Uterus (tissue), 4 donors: Measurements from ENCODE around the gene VRTN. TPM values are rescaled to one million over a fixed set of nuclear protein-coding genes. Genes with fewer than 3 reads are reported as not detected.

ENCODE experiments used
- DNase-seq, 2 donors: peaks; one replicate each; pipeline ENCODE4 v3.0.0-alpha.2; 2019 to 2020
- H3K27ac ChIP-seq, 2 donors: fragments of 200-600 bp; sonication (generic); 1 replicate in 1 of 2; 2 replicates in 1 of 2; pipeline ENCODE4 v1.5.1; 2016 to 2018
- H3K27me3 ChIP-seq, 2 donors: fragments of 200-600 bp; sonication (generic); one replicate each; pipeline ENCODE4 v1.5.1; 2018 to 2019; ENCODE audit warnings: control low read depth in 1 of 2
- H3K36me3 ChIP-seq, 2 donors: fragments of 200-600 bp; sonication (generic); one replicate each; pipeline ENCODE4 v1.5.1; 2019; ENCODE audit warnings: control low read depth in 1 of 2
- H3K4me1 ChIP-seq, 2 donors: fragments of 200-600 bp; sonication (generic); one replicate each; pipeline ENCODE4 v1.5.1; 2018 to 2019; ENCODE audit warnings: control low read depth in 1 of 2
- H3K4me3 ChIP-seq, 2 donors: fragments of 200-600 bp; sonication (generic); 1 replicate in 1 of 2; 2 replicates in 1 of 2; pipeline ENCODE4 v1.5.1; 2018 to 2019; ENCODE audit warnings: mild to moderate bottlenecking in 1 of 2
- H3K9me3 ChIP-seq, 2 donors: fragments of 200-600 bp; sonication (generic); one replicate each; pipeline ENCODE4 v1.5.1; 2019; ENCODE audit warnings: control low read depth in 1 of 2
- POLR2A ChIP-seq, 2 donors: fragments of 450-650 bp; IDR thresholded peaks; one replicate each; pipeline ENCODE4 v1.6.1; 2016; ENCODE audit warnings: antibody characterized with exemption in 2 of 2, mild to moderate bottlenecking in 1 of 2, moderate library complexity in 1 of 2
- intact Hi-C: fragments of 100-400 bp; cut with DNase I; formaldehyde crosslinking; loops from one replicate; pipeline ENCODE4 v1.15.1; 2023; ENCODE audit warnings: low total_unique reads
- total RNA-seq, 4 donors: library from RNA; depleted of rRNA in 3 of 4; stranded (reverse); fragments of >200 nt in 3 of 4; gene quantifications; one replicate each; pipeline versions ENCODE4 v1.1.0 to v1.2.4, GENCODE V29; 2014 to 2023
- TF ChIP-seq, protein P1 (sequence below), 4 experiments: fragments of 200-600 bp in 2 of 4; fragments of 450-650 bp in 2 of 4; sonication (generic) in 2 of 4; IDR thresholded peaks; one replicate each; pipeline ENCODE4 v1.5.1; 2016 to 2019; ENCODE audit warnings: antibody characterized with exemption in 4 of 4, mild to moderate bottlenecking in 2 of 4, moderate library complexity in 1 of 4
- donor health status: DM: yes; HTN: yes; CAD: no.

Gene VRTN, protein sequence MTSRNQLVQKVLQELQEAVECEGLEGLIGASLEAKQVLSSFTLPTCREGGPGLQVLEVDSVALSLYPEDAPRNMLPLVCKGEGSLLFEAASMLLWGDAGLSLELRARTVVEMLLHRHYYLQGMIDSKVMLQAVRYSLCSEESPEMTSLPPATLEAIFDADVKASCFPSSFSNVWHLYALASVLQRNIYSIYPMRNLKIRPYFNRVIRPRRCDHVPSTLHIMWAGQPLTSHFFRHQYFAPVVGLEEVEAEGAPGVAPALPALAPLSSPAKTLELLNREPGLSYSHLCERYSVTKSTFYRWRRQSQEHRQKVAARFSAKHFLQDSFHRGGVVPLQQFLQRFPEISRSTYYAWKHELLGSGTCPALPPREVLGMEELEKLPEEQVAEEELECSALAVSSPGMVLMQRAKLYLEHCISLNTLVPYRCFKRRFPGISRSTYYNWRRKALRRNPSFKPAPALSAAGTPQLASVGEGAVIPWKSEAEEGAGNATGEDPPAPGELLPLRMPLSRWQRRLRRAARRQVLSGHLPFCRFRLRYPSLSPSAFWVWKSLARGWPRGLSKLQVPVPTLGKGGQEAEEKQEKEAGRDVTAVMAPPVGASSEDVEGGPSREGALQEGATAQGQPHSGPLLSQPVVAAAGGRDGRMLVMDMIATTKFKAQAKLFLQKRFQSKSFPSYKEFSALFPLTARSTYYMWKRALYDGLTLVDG
- under 1 TPM in 1 of 4 donors, not detected in 3; 0.21 TPM for total RNA-seq

DNA sequence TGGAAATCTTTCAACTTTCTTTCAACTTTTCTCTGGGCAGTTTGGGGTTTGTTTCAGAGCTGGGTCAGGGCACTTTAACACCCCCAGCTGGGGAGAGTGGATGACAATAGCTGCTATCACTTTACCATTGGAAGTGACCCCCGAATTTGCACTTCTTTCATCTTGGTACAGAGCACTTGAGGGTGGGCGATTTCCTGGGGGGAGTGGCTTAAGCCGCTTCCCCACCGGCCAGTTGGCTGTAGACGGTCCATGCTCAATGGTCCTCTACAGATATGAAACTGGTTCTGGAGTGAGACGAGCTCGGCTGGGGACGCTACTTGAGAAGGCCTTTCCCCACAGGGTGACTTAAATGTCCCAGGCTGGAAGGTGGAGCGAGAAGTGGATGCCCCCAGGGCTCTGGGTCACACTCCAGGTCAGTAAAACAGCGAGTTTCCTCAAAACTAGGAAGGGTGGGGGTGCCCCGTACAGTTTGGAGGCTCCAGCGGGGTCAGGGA is at the start of gene VRTN:
Gene VRTN (plus strand): TSS at position 231 of the 494 bp plus-strand sequence. CDS start 8,313 bp downstream, outside the sequence.
- intact Hi-C loops: no loop called here

DNA sequence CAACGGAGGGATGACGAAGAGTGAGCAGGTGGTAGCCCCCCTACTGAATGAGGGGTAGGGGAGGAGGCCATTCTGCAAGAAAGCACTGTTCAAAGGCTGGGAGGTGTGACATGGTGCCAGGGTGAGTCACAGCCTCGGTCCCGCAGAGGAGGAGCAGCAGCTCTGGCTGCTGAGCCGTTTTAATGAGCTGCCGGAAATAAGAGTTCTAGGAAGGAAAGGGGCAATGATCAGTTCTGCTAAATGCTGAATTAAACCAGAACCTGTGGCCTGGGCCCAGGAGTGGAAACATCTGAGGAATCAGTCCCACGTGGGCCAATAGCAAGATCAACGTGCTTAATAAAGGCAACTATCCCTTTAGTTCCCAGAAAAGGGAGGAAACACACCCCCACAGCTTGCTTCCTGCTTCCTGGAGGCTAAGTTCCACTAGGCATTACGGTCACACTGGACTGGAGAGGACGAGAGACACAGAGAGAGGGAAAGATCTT is 49.2 kb upstream of the VRTN start:
- DNase-seq: peak in 1 of 2 donors; percentile 45
- Histone ChIP-seq H3K27me3 (no peaks in the 10 kb centered on the region), H3K4me1 (no peaks in the 10 kb centered on the region), H3K27ac (peak overlapping the region; percentile 25 to 55), H3K4me3 (no peak overlapping the region), H3K36me3 (no peaks in the 10 kb centered on the region), H3K9me3 (no peaks in the 10 kb centered on the region)
- no peak for TF ChIP-seq POLR2A (IDR thresholded peaks at IDR 0.05)
- TF ChIP-seq, protein P1, sequence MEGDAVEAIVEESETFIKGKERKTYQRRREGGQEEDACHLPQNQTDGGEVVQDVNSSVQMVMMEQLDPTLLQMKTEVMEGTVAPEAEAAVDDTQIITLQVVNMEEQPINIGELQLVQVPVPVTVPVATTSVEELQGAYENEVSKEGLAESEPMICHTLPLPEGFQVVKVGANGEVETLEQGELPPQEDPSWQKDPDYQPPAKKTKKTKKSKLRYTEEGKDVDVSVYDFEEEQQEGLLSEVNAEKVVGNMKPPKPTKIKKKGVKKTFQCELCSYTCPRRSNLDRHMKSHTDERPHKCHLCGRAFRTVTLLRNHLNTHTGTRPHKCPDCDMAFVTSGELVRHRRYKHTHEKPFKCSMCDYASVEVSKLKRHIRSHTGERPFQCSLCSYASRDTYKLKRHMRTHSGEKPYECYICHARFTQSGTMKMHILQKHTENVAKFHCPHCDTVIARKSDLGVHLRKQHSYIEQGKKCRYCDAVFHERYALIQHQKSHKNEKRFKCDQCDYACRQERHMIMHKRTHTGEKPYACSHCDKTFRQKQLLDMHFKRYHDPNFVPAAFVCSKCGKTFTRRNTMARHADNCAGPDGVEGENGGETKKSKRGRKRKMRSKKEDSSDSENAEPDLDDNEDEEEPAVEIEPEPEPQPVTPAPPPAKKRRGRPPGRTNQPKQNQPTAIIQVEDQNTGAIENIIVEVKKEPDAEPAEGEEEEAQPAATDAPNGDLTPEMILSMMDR (IDR thresholded peaks at IDR 0.05): no peak
- intact Hi-C loops: no loop called here

More for the DNA sequence above, at the start of gene VRTN:
- TF ChIP-seq, protein P1 (IDR thresholded peaks at IDR 0.05): no peak
- no peak for TF ChIP-seq POLR2A (IDR thresholded peaks at IDR 0.05)
- Histone ChIP-seq H3K4me1 (no peaks in the 10 kb centered on the region), H3K9me3 (no peaks in the 10 kb centered on the region), H3K36me3 (no peaks in the 10 kb centered on the region), H3K27ac (no peak within 1 kb of the TSS), H3K27me3 (no peaks in the 10 kb centered on the region), H3K4me3 (no peak within 1 kb of the TSS)
- no peak for DNase-seq

DNA sequence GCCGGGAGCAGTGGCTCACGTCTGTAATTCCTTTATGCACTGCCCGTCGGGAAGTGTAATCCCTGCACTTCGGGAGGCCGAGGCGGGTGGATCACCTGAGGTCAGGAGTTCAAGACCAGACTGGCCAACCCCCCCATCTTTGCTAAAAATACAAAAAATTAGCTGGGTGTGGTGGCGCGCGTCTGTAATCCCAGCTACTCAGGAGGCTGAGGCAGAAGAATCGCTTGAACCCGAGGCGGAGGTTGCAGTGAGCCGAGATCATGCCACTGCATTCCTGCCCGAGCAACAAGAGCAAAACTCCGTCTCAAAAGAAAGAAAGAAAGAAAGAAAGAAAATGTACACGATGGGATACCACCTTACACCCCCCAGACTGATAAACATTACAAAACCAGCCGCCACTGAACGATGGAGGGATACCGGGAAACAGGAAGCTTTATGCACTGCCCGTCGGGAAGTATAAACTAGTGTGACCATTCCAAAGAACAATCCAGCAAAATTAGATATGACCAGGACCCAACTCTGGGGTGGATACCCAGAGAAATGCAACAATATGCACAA is 46.6 kb upstream of the VRTN start:
- Histone ChIP-seq H3K27me3 (no peaks in the 10 kb centered on the region), H3K9me3 (no peaks in the 10 kb centered on the region), H3K4me3 (peak overlapping the region; percentile 62 to 92), H3K27ac (peak overlapping the region in 1 of 2 donors; percentile 90), H3K4me1 (no peaks in the 10 kb centered on the region), H3K36me3 (no peaks in the 10 kb centered on the region)
- intact Hi-C loops: no loop called here
- no peak for DNase-seq
- no peak for TF ChIP-seq POLR2A (IDR thresholded peaks at IDR 0.05)
- TF ChIP-seq, protein P1 (IDR thresholded peaks at IDR 0.05): no peak

DNA sequence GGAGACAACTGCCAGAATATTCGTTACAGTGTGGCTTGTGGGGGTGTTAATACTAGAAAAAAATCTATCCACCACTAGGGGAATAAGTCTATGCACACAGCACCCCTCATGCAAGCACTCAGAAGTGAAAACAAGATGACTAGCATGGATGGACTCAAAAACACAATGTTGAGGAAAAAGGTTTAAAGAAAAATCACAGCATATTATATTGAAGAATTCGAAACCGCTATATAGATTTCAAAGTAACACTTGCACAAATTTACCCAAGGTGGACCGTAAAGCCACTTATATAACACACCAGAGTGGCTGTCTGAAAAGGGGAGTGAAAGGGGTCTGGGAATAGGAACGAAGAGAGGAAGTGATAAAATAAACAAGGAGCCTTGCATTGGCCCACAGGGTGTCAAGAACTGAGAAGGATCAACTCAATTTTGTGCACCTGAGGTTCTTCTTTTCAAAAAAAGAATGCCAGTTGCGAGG is 46.1 kb upstream of the VRTN start:
- no peaks in the 10 kb centered on the region for H3K4me1 ChIP-seq
- intact Hi-C loops: no loop called here
- no peak for DNase-seq

More for the DNA sequence above, 46.1 kb upstream of the VRTN start:
- no peaks in the 10 kb centered on the region for H3K9me3 ChIP-seq
- TF ChIP-seq, protein P1 (IDR thresholded peaks at IDR 0.05): peak; percentile 32 to 47 (median 40)
- TF ChIP-seq POLR2A (IDR thresholded peaks at IDR 0.05): no peak
- peak overlapping the region; percentile 62 to 92 for H3K4me3 ChIP-seq
- H3K27me3 ChIP-seq: no peaks in the 10 kb centered on the region
- H3K27ac ChIP-seq: peak overlapping the region; percentile 84 to 90
- H3K36me3 ChIP-seq: no peaks in the 10 kb centered on the region
